HFF-Myc (cell line): ENCODE data around the gene GLS.

Experiments used
- DNase-seq: peaks from one replicate; pipeline ENCODE4 v3.0.0-alpha.2; 2011; ENCODE audit warnings: low read depth; ENCODE audit errors: extremely low read depth
- H3K4me3 ChIP-seq: replicated peaks from 2 replicates; pipeline ENCODE4 v1.5.1; 2011; ENCODE audit warnings: low read depth, mild to moderate bottlenecking, control low read depth, low read length
- CTCF ChIP-seq: IDR thresholded peaks from 2 replicates; pipeline ENCODE4 v1.5.1; 2012; ENCODE audit warnings: mild to moderate bottlenecking, low read depth, low read length, control low read depth; ENCODE audit errors: missing control alignments

Gene GLS

DNA sequence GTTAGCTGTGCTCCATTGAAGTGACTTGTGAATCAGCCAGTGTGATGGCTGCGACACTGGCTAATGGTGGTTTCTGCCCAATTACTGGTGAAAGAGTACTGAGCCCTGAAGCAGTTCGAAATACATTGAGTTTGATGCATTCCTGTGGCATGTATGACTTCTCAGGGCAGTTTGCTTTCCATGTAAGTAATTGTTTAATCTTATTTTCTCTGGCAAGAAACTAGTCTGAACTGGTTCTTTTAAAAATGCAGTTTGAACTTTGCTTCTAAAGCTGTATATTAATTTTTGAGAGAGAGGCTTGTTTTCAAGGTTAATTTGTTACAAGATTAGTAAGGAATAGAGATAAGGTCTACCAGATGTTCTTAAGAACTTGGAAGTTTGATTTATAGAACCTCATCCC is 46.7 kb downstream of the GLS start:
- no peak for TF ChIP-seq CTCF
- no peak overlapping the region for H3K4me3 ChIP-seq
- no peak for DNase-seq

- DNase-seq, result no peak
- TF ChIP-seq CTCF, result no peak
- no peak overlapping the region for H3K4me3 ChIP-seq
Measured at GRCh38 chr2:190929919-190930318, 49.3 kb downstream of the GLS start.

DNA sequence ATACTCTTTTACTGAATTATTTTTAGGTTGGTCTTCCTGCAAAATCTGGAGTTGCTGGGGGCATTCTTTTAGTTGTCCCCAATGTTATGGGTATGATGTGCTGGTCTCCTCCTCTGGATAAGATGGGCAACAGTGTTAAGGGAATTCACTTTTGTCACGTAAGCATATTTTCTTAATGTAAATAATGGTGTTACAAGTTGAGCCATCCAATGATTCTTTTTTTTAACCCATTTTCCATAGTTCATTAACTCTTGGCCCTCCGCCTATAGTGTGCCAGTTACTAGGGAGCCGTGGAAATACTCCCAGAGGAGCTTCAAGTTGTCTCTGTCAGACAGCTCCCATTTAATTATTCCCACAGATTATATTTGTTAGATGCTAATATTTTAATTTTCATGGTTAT is 49.8 kb downstream of the GLS start:
- DNase-seq, result no peak
- no peak overlapping the region for H3K4me3 ChIP-seq
- no peak for TF ChIP-seq CTCF

DNA sequence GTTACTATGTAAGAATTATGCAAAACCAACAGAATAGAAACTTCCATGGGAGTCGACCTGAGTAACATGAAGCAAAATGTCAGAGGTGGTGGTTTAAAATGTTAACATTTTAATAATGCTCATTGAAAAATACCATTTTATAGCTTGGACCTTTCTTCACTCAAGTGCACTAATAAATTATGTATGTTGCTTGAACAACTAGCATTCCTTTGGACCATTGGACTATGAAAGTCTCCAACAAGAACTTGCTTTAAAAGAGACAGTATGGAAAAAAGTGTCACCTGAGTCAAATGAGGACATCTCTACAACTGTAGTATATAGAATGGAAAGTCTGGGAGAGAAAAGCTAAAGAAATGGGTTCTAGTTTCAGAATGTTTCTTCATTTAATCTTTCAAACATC is 51.9 kb downstream of the GLS start:
- no peak for TF ChIP-seq CTCF
- no peak overlapping the region for H3K4me3 ChIP-seq
- no peak for DNase-seq

DNA sequence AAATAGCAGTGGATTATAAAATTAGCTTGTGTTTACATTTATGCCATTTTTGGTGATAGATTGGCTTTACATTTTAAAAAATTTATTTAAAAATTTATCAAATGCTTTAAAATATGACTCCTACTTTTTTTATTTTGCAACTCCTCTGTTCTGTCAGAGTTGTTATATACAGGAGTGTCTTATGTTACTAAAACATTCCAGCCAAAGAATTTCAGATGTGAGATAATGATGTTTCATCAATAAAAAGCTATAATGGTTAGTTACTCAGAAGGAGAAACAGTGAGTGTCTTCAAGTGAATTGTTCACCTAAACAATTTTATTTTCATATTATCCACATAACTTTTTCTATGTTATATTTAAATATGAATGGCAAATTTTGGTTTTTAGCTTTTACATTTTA is 52.7 kb downstream of the GLS start:
- no peak for TF ChIP-seq CTCF
- no peak overlapping the region for H3K4me3 ChIP-seq
- no peak for DNase-seq

GRCh38 chr2:190935054-190935453 is 54.4 kb downstream of the GLS start:
- H3K4me3 ChIP-seq, result no peak overlapping the region
- DNase-seq, result no peak
- TF ChIP-seq CTCF, result no peak

DNA sequence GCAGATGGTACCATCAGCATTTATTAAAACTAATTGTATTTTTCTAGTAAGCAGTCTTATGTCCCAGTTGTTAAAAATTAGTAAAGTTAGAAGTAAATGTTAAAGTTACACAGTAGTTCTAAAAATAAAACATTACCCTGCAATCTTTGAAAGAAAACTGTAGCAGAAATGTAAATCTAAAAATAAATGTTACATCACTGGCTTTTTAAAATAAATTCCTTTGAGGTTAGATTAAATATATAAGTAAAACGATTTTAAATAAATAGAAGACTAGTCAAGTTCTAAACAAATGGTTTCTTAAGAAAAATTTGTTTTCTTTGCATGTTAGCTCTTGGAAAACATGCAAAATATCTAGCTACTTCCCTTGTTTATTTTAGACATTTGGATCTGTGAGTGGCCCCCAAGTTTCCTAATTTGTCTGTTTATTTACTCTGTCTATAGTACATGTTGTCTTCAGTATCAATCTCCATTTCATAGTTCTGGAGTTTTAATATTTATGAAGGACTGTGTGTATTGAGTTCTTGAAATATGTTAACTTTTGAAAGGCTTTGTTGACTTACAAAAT is 58.2 kb downstream of the GLS start:
- no peak for TF ChIP-seq CTCF
- no peak for DNase-seq
- H3K4me3 ChIP-seq, result no peak overlapping the region
